Daoy (cell line): Measurements from ENCODE around the gene PCLO. TPM values are rescaled to one million over a fixed set of nuclear protein-coding genes. Genes with fewer than 3 reads are reported as not detected.

Experiments used
- DNase-seq: peaks from one replicate; pipeline ENCODE4 v3.0.0-alpha.2; 2015; ENCODE audit warnings: low read depth
- total RNA-seq: library from RNA; depleted of rRNA; stranded (reverse); fragments of >200 nt; shearing (Covaris generic); gene quantifications from 2 replicates; pipeline ENCODE4 v1.2.3, GENCODE V29; 2014

PCLO gene
- total RNA-seq, 1 experiment from 2014 or later, result 5.1 TPM

- DNase-seq, result no peak
Measured at GRCh38 chr7:82840061-82840460, 322.6 kb downstream of the PCLO start.

GRCh38 chr7:82839555-82839954 is 323.1 kb downstream of the PCLO start:
- no peak for DNase-seq

- DNase-seq, result no peak
Measured at GRCh38 chr7:82839063-82839462, 323.6 kb downstream of the PCLO start.

GRCh38 chr7:82838314-82838713 is 324.4 kb downstream of the PCLO start:
- no peak for DNase-seq

GRCh38 chr7:82823073-82823472 is 339.6 kb downstream of the PCLO start:
- DNase-seq, result no peak

- no peak for DNase-seq
Measured at GRCh38 chr7:82821037-82821436, 341.6 kb downstream of the PCLO start.

GRCh38 chr7:82818171-82818570 is 344.5 kb downstream of the PCLO start:
- DNase-seq, result no peak

GRCh38 chr7:82816272-82816671 is 346.4 kb downstream of the PCLO start:
- DNase-seq, result no peak

GRCh38 chr7:82810558-82811259 is 352.0 kb downstream of the PCLO start:
- peak; percentile 59 for DNase-seq

GRCh38 chr7:82808633-82809032 is 354.1 kb downstream of the PCLO start:
- no peak for DNase-seq

- DNase-seq, result peak; percentile 79
Measured at GRCh38 chr7:82805527-82805960, 357.1 kb downstream of the PCLO start.

GRCh38 chr7:82803411-82803810 is 359.3 kb downstream of the PCLO start:
- no peak for DNase-seq

- DNase-seq, result no peak
Measured at GRCh38 chr7:82789883-82790609, 372.6 kb downstream of the PCLO start.

GRCh38 chr7:82778021-82778420 is 384.7 kb downstream of the PCLO start:
- DNase-seq, result no peak

GRCh38 chr7:82762880-82763279 is 399.8 kb downstream of the PCLO start:
- DNase-seq, result no peak

- DNase-seq, result peak; percentile 11
Measured at GRCh38 chr7:82760831-82761230, 401.9 kb downstream of the PCLO start.

GRCh38 chr7:82760074-82760473 is 402.6 kb downstream of the PCLO start:
- no peak for DNase-seq

GRCh38 chr7:82755705-82756551 is 406.8 kb downstream of the PCLO start:
- DNase-seq, result no peak

GRCh38 chr7:82750007-82750406 is 412.7 kb downstream of the PCLO start:
- no peak for DNase-seq

- DNase-seq, result no peak
Measured at GRCh38 chr7:82745820-82746219, 416.9 kb downstream of the PCLO start.

GRCh38 chr7:82745117-82745516 is 417.6 kb downstream of the PCLO start:
- peak; percentile 7 for DNase-seq

- no peak for DNase-seq
Measured at GRCh38 chr7:82742163-82742562, 420.5 kb downstream of the PCLO start.
